ENCODE results near the gene IPPK.

GRCh38 chr9:92626484-92626883, 43.4 kb downstream of the IPPK start:
- no peak for TF ChIP-seq CTCF (IDR thresholded peaks at IDR 0.05)
- TF ChIP-seq POLR2A (IDR thresholded peaks at IDR 0.05), result no peak

All from lower leg skin (tissue), 3 donors.